Measurements from ENCODE around the gene UBTD2. TPM values are rescaled to one million over a fixed set of nuclear protein-coding genes. Genes with fewer than 3 reads are reported as not detected.

UBTD2 gene
- polyA plus RNA-seq, 1 experiment, result 9.4 TPM

DNA sequence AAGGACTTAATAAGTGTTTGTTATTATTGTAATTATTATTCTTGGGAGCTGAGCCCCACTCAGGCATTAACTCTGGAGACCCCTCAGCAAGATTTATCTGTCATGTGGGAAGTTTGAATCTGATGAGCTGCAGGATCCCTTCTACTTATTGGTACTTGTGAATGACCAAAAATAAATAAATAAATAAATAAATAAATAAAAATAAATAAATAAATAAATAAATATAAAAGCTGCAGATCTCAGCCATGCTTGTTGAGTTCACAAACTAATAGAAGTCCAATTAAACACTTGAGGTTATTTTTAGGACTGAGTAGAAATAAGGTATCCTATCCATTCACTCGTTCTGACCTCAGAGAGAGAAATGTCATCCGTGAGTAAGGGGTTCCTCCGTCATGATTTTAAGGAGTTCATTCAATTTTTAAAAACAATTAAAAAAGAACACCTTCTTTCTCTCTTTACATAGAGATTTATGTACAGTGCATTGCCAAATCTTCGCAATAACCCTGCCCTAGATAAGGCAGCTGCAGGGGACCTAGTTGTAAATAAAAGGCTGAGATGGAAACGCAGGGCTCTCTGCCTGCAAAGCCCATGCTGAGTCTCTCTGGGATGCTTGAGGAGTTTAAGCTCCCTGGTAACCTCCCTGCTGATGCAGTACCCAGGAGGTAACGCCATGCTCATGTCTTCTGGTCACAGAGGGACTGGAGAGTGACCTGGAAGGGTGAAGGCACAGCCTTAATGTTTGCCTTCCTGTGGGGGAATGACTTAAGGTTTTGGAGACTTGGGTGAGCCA lies 88.4 kb downstream of the UBTD2 start:
- no peak for TF ChIP-seq CTCF (IDR thresholded peaks at IDR 0.05; ENCODE audit: insufficient read depth, low read depth, low read length)
- no peaks in the 10 kb centered on the region for H3K27me3 ChIP-seq (ENCODE audit: control insufficient read depth, insufficient read depth, low read length)
- no peak overlapping the region for H3K4me3 ChIP-seq (ENCODE audit: low read depth, low read length)
- H3K36me3 ChIP-seq (ENCODE audit: control insufficient read depth, insufficient read depth, low read length), result no peaks in the 10 kb centered on the region
- ChIA-PET CTCF (interaction anchor here (0.9 to 1.2 kb wide), 2 partner anchors 87 to 98 kb away, joined by 3 read pairs; no protein-coding TSS in a partner anchor), POLR2A (no interaction called here)
- DNase-seq (ENCODE audit: low read depth), result no peak

DNA sequence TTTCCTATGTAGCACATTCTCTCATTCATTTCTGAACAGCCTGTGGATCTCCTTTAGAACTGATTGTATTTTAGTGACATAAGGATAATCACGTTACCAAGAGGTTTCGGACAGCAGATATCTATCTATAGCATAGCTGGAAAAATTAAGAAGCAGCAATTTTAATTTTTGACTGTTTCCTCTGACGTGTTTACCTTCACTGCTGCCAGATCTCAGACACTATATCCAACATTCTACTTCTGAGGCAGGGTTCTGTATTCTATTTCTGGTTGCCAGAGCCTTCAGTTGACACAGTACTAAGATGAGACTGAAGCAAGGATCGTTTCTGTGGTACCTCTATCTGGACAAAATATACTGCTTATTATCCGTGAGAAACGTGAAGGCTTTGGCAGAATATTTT lies 89.7 kb downstream of the UBTD2 start, which contains the start of gene EFCAB9:
Gene EFCAB9, plus strand, starts transcription at position 301 of the 400 bp plus-strand sequence. Its CDS starts 1 bp downstream, at position 302.
- DNase-seq (ENCODE audit: low read depth), result no peak
- TF ChIP-seq CTCF (IDR thresholded peaks at IDR 0.05; ENCODE audit: insufficient read depth, low read depth, low read length), result no peak
- ChIA-PET CTCF (interaction anchor here (0.6 kb wide), 1 partner anchor 121 kb away, joined by 4 read pairs; no protein-coding TSS in a partner anchor), POLR2A (no interaction called here)
- Histone ChIP-seq H3K27me3 (ENCODE audit: control insufficient read depth, insufficient read depth, low read length) (no peaks in the 10 kb centered on the region), H3K4me3 (ENCODE audit: low read depth, low read length) (no peak within 1 kb of the TSS), H3K36me3 (ENCODE audit: control insufficient read depth, insufficient read depth, low read length) (no peaks in the 10 kb centered on the region)

DNA sequence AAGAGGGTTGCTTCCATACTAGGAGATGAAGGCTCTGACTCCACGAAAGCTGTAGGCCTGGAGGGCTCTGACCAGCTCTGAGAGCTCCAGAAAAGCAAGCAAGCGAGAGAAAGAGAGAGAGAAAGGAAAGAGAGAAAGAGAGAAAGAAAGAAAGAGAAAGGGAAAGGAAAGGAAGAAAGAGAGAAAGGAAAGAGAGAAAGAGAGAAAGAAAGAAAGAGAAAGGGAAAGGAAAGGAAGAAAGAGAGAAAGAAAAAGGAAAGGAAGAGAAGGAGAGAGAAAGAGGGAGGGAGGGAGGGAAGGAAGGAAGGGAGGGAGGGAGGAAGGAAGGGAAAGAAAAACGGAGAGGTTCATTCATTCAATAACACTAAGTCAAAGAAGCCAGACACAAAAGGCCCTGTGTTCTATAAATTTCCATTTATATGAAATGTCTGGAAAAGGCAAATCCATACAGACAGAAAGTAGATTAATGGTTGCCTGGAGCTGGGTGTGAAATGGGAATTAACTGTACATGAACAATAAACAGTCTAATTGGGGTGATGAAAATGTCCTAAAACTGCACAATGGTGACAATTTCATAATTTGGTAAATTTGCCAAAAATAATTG lies 93.8 kb downstream of the UBTD2 start:
- DNase-seq (ENCODE audit: low read depth), result no peak
- POLR2A ChIA-PET, result no interaction called here
- no peaks in the 10 kb centered on the region for H3K27me3 ChIP-seq (ENCODE audit: control insufficient read depth, insufficient read depth, low read length)
- no peaks in the 10 kb centered on the region; the same call in 1 of the 2 replicates for H3K36me3 ChIP-seq (ENCODE audit: control insufficient read depth, insufficient read depth, low read length)
- TF ChIP-seq CTCF (IDR thresholded peaks at IDR 0.05; ENCODE audit: insufficient read depth, low read depth, low read length), result no peak
- no peak overlapping the region for H3K4me3 ChIP-seq (ENCODE audit: low read depth, low read length)
- CTCF ChIA-PET, result interaction anchor here (0.5 to 7.6 kb wide), 15 partner anchors 9 to 771 kb away, joined by 3 to 106 read pairs (median 4); partner anchors contain the start of genes FGF18 and UBTD2

- H3K4me3 ChIP-seq (ENCODE audit: low read depth, low read length), result no peak overlapping the region; the same call in 1 of the 2 replicates
- DNase-seq (ENCODE audit: low read depth), result no peak
- no peaks in the 10 kb centered on the region; the same call in 1 of the 2 replicates for H3K36me3 ChIP-seq (ENCODE audit: control insufficient read depth, insufficient read depth, low read length)
- no peaks in the 10 kb centered on the region for H3K27me3 ChIP-seq (ENCODE audit: control insufficient read depth, insufficient read depth, low read length)
- no peak for TF ChIP-seq CTCF (IDR thresholded peaks at IDR 0.05; ENCODE audit: insufficient read depth, low read depth, low read length)
- POLR2A ChIA-PET, result no interaction called here
- CTCF ChIA-PET, result interaction anchor here (0.6 to 7.6 kb wide), 32 partner anchors 9 to 770 kb away, joined by 3 to 106 read pairs (median 4); partner anchors contain the start of genes FGF18 and UBTD2
These were observed 94.5 kb downstream of the UBTD2 start for GRCh38 chr5:172188893-172189692.
